Globus pallidus (tissue), 1 donor: ENCODE data around the gene ITSN2.

Source experiments
- DNase-seq: peaks from one replicate; pipeline ENCODE4 v3.0.0-alpha.2; 2015; ENCODE audit warnings: low spot score

ITSN2 gene

DNA sequence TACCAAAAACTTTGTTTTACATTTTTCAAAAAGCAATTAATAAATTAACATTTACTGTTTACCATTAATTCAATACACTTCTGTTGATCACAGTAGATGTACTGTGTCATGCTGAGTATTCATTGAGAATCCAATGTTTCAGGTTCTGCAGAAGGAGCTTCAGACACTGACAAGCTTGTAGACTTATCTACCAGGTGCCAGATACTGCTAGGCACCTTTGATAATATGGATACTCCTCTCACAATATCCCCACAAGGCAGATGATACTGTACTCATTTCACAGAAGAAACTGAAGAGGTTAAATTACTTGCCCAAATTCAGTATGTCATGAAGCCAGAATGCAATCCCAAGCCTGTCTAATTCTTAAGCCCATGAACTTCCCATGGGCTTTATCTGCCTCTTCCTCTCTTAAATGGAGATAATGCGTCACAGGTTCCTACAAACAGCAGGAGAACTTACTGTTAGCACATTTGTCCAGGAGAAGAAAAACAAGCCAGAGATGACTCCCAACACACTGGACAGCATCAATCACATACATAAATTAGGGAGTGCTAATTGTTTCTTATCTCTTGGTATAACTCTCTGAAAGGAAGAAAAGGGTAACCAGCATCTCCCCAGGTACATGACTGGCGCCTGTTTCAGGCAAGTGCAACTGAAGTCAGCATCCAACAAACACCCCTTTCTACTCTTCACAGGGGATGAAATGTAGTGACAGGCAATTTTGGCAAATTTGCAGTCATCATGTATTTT, 27.4 kb downstream of the ITSN2 start:
- no peak for DNase-seq

GRCh38 chr2:24330161-24330560, 30.2 kb downstream of the ITSN2 start:
- DNase-seq = no peak

- no peak for DNase-seq
Observed at GRCh38 chr2:24329700-24330099, 30.6 kb downstream of the ITSN2 start.

- peak; percentile 16 for DNase-seq
Observed at GRCh38 chr2:24328010-24328409, 32.3 kb downstream of the ITSN2 start.

- DNase-seq = no peak
Observed at GRCh38 chr2:24317491-24317920, 42.8 kb downstream of the ITSN2 start.

GRCh38 chr2:24315669-24316068, 44.7 kb downstream of the ITSN2 start:
- no peak for DNase-seq

- DNase-seq = no peak
Observed at GRCh38 chr2:24313744-24314632, 46.3 kb downstream of the ITSN2 start.

- DNase-seq = no peak
Observed at GRCh38 chr2:24307961-24308360, 52.4 kb downstream of the ITSN2 start.

- DNase-seq = no peak
Observed at GRCh38 chr2:24304631-24305030, 55.7 kb downstream of the ITSN2 start.

DNA sequence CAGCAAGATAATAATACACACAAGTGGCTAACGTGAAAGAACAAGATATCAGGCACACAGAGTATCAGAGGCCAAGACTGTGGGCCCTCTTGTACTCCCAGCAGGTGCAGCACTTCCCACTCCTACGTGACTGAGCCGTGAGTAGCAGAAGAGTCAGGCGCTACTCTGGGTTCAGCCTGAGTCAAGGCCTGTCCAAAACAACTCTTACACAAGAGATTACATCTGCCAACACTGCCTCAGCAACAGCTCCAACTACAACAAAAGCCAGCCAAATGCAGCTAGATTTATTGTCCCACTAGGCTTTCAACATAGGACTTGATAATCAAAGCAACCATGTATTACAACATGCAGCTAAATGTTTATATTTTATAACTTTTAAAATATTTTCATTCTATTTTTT, 56.2 kb downstream of the ITSN2 start:
- DNase-seq = peak; percentile 75

GRCh38 chr2:24301599-24301998, 58.7 kb downstream of the ITSN2 start:
- no peak for DNase-seq

GRCh38 chr2:24297663-24298062, 62.7 kb downstream of the ITSN2 start:
- DNase-seq = no peak

GRCh38 chr2:24287171-24287570, 73.2 kb downstream of the ITSN2 start:
- no peak for DNase-seq

GRCh38 chr2:24285484-24286152, 74.7 kb downstream of the ITSN2 start:
- DNase-seq = no peak

DNA sequence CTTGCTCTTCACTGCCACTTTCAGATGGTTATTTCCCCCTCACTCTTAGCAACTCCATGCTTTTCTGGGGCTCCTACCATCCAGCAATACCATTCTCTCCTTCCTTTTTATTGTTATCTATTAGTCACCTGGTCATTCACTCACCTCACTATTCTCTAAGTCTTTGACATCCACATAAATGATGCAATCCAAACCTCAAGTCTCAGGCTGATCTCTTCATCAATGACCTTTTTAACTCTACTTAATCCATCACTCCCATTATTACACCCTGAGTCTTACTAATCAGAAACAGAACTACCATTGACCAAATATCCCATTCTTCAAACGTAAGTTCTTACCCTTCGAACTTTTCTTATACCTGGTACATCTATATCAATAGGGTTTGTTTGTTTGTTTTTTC, 79.7 kb downstream of the ITSN2 start:
- DNase-seq = no peak

DNA sequence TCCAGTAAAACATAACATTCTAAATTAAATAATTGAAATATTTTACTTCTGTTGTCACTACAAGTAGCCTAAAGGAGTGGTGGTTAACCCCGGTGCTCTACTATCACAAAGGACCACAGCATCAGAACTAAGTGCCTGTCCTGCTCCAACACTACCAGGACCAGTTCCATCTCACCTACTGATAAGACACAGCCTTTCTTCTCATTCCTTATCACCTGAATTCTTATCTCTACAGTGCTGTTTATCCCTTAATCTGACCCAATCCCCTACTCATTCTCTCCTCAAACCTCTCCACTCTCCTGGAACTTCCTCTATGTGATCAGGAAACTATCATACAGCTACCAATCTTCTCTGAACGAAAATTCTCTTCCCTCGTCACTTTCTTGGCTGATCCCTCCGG, 80.2 kb downstream of the ITSN2 start:
- no peak for DNase-seq

- DNase-seq = no peak
Observed at GRCh38 chr2:24276349-24276899, 83.9 kb downstream of the ITSN2 start.

GRCh38 chr2:24274809-24275208, 85.5 kb downstream of the ITSN2 start:
- DNase-seq = no peak

DNA sequence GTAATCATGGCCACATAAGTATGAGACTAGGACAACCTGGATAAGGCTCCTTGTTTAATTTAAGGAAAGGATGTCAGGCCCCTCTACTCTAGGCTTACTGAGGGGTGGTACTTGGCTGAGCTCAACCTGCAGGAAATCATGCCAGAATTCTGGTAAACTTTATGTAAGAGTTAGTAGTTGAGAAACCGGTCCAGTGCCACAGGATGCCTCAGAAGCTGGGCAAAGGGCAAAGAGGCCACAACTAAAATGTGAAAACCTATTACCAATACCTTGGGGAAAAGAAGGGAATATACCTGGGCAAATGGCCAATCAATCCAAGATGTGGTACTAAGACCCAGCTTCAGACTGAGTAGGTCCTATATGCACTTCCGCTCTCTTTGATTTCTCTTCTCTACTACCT, 86.7 kb downstream of the ITSN2 start:
- DNase-seq = no peak

DNA sequence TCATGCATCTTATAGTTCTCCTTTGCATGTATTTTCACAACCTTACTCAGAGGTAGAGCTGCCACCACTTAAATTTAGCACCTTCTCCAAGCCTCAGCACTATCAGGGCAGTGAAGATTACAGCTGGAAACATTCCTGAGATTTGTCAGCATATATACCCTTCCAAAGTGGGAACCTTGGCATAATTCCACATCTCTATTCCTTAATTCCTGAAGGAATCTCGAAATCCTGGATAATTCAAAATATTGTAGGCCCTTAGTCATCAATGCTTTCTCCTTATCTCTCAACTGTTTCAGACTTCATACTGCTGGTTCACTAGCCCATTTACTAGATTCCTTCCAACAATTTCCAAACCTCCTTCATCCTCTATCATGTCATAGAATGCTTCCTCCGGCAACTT, 87.4 kb downstream of the ITSN2 start:
- DNase-seq = no peak

GRCh38 chr2:24272161-24272802, 88.1 kb downstream of the ITSN2 start:
- DNase-seq = no peak

DNA sequence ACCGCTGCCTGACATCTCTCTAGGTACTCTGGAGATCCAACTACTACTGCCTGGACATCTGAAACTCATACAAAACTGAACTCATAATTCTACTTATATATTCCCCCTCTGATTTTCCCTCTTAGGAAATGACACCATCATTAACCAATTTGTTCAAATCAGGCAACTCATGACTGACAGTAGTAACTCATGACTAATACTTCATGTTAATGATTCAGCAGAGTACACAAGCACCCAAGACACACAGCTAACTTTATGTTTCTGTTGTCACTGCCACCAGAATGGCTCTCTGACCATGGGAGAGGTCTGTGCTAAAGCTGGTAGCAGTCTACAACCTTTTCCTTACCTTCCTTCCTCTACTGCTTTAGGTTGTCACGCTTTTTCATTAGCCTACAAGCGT, 91.1 kb downstream of the ITSN2 start:
- no peak for DNase-seq
